GM10266 (cell line): ENCODE measurements around the gene TENT4A.

Source experiments
- DNase-seq: peaks from one replicate; pipeline ENCODE4 v3.0.0; 2012; ENCODE audit errors: extremely low spot score
- TF ChIP-seq, protein P1 (sequence below): IDR thresholded peaks from 2 replicates; pipeline ENCODE4 v1.5.1; 2012; ENCODE audit warnings: mild to moderate bottlenecking, low read depth; ENCODE audit not compliant: control insufficient read depth, insufficient read depth; ENCODE audit errors: missing control alignments

The TENT4A gene

GRCh38 chr5:6674886-6675285, 38.3 kb upstream of the TENT4A start:
- DNase-seq = no peak
- TF ChIP-seq, protein P1, sequence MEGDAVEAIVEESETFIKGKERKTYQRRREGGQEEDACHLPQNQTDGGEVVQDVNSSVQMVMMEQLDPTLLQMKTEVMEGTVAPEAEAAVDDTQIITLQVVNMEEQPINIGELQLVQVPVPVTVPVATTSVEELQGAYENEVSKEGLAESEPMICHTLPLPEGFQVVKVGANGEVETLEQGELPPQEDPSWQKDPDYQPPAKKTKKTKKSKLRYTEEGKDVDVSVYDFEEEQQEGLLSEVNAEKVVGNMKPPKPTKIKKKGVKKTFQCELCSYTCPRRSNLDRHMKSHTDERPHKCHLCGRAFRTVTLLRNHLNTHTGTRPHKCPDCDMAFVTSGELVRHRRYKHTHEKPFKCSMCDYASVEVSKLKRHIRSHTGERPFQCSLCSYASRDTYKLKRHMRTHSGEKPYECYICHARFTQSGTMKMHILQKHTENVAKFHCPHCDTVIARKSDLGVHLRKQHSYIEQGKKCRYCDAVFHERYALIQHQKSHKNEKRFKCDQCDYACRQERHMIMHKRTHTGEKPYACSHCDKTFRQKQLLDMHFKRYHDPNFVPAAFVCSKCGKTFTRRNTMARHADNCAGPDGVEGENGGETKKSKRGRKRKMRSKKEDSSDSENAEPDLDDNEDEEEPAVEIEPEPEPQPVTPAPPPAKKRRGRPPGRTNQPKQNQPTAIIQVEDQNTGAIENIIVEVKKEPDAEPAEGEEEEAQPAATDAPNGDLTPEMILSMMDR = no peak

DNA sequence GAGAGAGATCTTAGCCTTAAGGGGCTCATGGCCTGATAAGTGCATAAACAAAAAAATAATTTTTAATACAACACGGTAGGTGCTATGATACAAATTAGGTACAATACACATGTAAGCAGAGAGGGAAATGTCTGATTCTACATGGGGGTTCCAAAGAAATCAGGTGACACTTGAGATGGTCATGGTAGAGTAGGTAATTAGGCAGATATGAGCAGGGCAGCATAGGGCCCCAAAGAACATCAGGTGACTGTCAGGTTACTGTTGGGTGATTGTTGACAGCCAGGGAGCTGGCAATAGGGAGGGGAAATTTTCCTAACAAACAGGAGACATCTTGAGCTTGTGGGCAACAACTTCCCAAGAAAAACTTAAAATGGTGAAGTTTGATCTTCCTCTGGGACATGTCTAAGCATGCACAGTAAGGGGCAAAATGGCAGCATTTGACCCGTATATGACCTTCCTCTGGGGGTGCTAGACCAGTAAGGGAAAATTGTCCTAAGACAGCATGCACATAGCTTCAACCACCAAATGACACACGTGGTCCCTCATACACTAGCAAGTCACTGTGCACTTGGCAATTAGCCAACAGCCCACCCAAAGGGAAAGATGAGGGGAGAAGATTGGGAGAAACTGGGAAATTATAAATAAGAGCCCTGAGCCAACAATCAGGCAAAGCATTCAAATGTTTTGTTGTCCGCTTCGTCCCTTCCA, 37.3 kb upstream of the TENT4A start:
- no peak for DNase-seq
- TF ChIP-seq, protein P1 = no peak

GRCh38 chr5:6676702-6677101, 36.5 kb upstream of the TENT4A start:
- DNase-seq = no peak
- TF ChIP-seq, protein P1 = no peak

DNA sequence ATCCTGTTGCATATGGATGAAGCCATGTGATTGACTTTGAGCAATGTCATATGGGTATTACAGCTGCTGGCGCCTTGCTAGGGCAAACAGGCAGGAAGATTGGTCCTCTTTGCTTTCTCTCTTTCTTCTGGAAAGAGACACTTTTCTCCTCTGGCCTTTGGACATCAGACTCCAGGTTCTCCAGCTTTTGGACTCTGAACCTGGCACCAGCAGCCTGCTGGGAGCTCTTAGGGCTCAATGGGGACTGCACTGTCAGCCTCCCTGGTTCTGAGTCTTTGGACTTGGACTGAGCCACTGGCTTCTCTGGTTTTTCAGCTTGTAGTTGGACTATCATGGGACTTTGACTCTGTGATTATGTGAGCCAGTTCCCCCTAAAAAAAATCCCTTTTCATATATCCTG, 34.8 kb upstream of the TENT4A start:
- no peak for DNase-seq
- TF ChIP-seq, protein P1 = no peak

- DNase-seq = no peak
- TF ChIP-seq, protein P1 = no peak
These were observed 32.3 kb upstream of the TENT4A start for GRCh38 chr5:6680922-6681321.

GRCh38 chr5:6681682-6682081, 31.6 kb upstream of the TENT4A start:
- TF ChIP-seq, protein P1 = no peak
- DNase-seq = no peak

GRCh38 chr5:6682239-6682638, 31.0 kb upstream of the TENT4A start:
- DNase-seq = no peak
- TF ChIP-seq, protein P1 = no peak
